ENCODE measurements around the gene DHRS7C.

DNA sequence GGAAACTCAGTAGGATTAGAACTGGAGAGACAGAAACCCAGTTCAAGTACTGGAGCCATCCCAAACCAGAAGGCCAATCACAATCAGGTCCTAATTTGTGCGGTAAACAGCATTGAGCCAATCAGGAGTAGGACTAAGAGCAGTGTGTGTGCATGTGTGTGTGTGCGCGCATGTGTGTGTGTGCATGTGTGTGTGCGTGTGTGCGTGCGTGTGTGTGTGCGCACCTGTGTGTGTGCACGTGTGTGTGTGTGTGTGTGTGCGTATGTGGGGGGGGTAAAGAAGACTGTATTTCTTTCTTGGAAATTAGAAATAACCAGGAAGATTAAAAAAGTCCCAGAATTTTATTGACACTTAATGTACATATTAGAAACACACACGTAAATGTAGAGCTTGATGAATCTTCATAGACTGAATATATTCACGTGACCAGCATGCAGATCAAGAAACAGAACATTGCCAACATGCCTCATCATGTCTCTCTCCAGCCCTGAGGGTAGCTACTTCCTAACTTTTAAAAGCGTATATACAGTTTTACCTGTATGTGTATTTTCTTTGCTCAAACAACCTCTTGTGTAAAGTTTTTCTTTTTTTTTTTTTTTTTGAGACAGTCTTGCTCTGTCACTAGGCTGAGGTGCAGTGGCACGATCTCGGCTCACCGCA is 919 bp upstream of the DHRS7C start:
- TF ChIP-seq CTCF (optimal IDR thresholded peaks at IDR 0.05 in 1 of 3, IDR thresholded peaks at IDR 0.05 in 1 of 3, conservative IDR thresholded peaks at IDR 0.05 in 1 of 3; ENCODE audit: extremely low read depth in 1 of 3, insufficient read depth in 2 of 3, low read length in 3 of 3), result no peak
- TF ChIP-seq EZH2 (IDR thresholded peaks at IDR 0.05; ENCODE audit: low read length), result no peak
